Stimulated activated CD4-positive, alpha-beta T cell treated with anti-CD3 and anti-CD28 coated beads, Interleukin-2, amount 100 ng/mL, for 24 hours (primary cell): ENCODE results near the gene ZFAND3.

Experiments
- DNase-seq, 2 donors: peaks; one replicate each; pipeline ENCODE4 v3.0.0-alpha.2; 2020

The ZFAND3 gene

GRCh38 chr6:37827603-37828265, 8.2 kb downstream of the ZFAND3 start:
- DNase-seq = no peak

- no peak for DNase-seq
Measured at GRCh38 chr6:37830225-37830624, 10.7 kb downstream of the ZFAND3 start.

- DNase-seq = no peak
Measured at GRCh38 chr6:37831457-37831856, 11.9 kb downstream of the ZFAND3 start.

GRCh38 chr6:37835923-37836322, 16.4 kb downstream of the ZFAND3 start:
- no peak for DNase-seq

GRCh38 chr6:37838219-37838921, 18.8 kb downstream of the ZFAND3 start:
- DNase-seq = no peak

- no peak for DNase-seq
Measured at GRCh38 chr6:37840143-37840939, 20.8 kb downstream of the ZFAND3 start.

- no peak for DNase-seq
Measured at GRCh38 chr6:37840940-37841300, 21.4 kb downstream of the ZFAND3 start.

- DNase-seq = no peak
Measured at GRCh38 chr6:37845026-37845911, 25.7 kb downstream of the ZFAND3 start.

- DNase-seq = no peak
Measured at GRCh38 chr6:37845930-37846329, 26.4 kb downstream of the ZFAND3 start.

- no peak for DNase-seq
Measured at GRCh38 chr6:37847704-37848103, 28.2 kb downstream of the ZFAND3 start.

GRCh38 chr6:37848371-37848770, 28.8 kb downstream of the ZFAND3 start:
- no peak for DNase-seq

GRCh38 chr6:37850260-37850659, 30.7 kb downstream of the ZFAND3 start:
- no peak for DNase-seq

GRCh38 chr6:37850728-37851285, 31.3 kb downstream of the ZFAND3 start:
- no peak for DNase-seq

GRCh38 chr6:37851997-37852524, 32.5 kb downstream of the ZFAND3 start:
- no peak for DNase-seq

- no peak for DNase-seq
Measured at GRCh38 chr6:37856285-37856684, 36.8 kb downstream of the ZFAND3 start.

- no peak for DNase-seq
Measured at GRCh38 chr6:37858363-37858762, 38.8 kb downstream of the ZFAND3 start.

- DNase-seq = peak; percentile 8 to 24
Measured at GRCh38 chr6:37860226-37860839, 40.8 kb downstream of the ZFAND3 start.

- DNase-seq = no peak
Measured at GRCh38 chr6:37861452-37861851, 41.9 kb downstream of the ZFAND3 start.

- DNase-seq = no peak
Measured at GRCh38 chr6:37862430-37862829, 42.9 kb downstream of the ZFAND3 start.

- no peak for DNase-seq
Measured at GRCh38 chr6:37862992-37863391, 43.5 kb downstream of the ZFAND3 start.

- no peak for DNase-seq
Measured at GRCh38 chr6:37864250-37864649, 44.7 kb downstream of the ZFAND3 start.

GRCh38 chr6:37865504-37865903, 46.0 kb downstream of the ZFAND3 start:
- DNase-seq = no peak
